Measurements from ENCODE around the gene CHRNB1.
A peak's percentile ranks its signal among the peaks of the same experiment; 100 is the strongest.
"Not testable (repeated sequence)": the region's sequence is repeated elsewhere in the genome, so short reads cannot be mapped to it uniquely, and the experiment has no call there.

The CHRNB1 gene

GRCh38 chr17:7476951-7477350 is 32.1 kb downstream of the CHRNB1 start:
- Histone ChIP-seq H3K27ac (ENCODE audit: insufficient read depth, low read length, poor library complexity, severe bottlenecking) (no peak overlapping the region), H3K4me1 (ENCODE audit: control insufficient read depth, insufficient read depth, low read length, poor library complexity, severe bottlenecking) (peaks cover 19% of the 10 kb centered on the region), H3K4me3 (ENCODE audit: insufficient read depth, low read depth, low read length, poor library complexity, severe bottlenecking) (no peak overlapping the region), H3K9me3 (ENCODE audit: control insufficient read depth, low read length) (no peaks in the 10 kb centered on the region), H3K36me3 (ENCODE audit: control insufficient read depth, insufficient read depth, low read length) (no peaks in the 10 kb centered on the region), H3K27me3 (replicated peaks; ENCODE audit: control insufficient read depth, insufficient read depth, low read length, poor library complexity, severe bottlenecking) (no peaks in the 10 kb centered on the region)
- no peak for DNase-seq

GRCh38 chr17:7477392-7478275 is 32.8 kb downstream of the CHRNB1 start:
- no peaks in the 10 kb centered on the region for H3K9me3 ChIP-seq (ENCODE audit: control insufficient read depth, low read length)
- H3K27ac ChIP-seq (ENCODE audit: insufficient read depth, low read length, poor library complexity, severe bottlenecking), result peak overlapping the region; percentile 99
- H3K27me3 ChIP-seq (replicated peaks; ENCODE audit: control insufficient read depth, insufficient read depth, low read length, poor library complexity, severe bottlenecking), result no peaks in the 10 kb centered on the region
- no peak for DNase-seq
- H3K4me1 ChIP-seq (ENCODE audit: control insufficient read depth, insufficient read depth, low read length, poor library complexity, severe bottlenecking), result peaks cover 20% of the 10 kb centered on the region
- no peaks in the 10 kb centered on the region for H3K36me3 ChIP-seq (ENCODE audit: control insufficient read depth, insufficient read depth, low read length)
- peak overlapping the region; percentile 98 for H3K4me3 ChIP-seq (ENCODE audit: insufficient read depth, low read depth, low read length, poor library complexity, severe bottlenecking)

GRCh38 chr17:7478276-7479212 is 33.7 kb downstream of the CHRNB1 start:
- peak; percentile 61 to 64 (median 64) for DNase-seq
- Histone ChIP-seq H3K9me3 (ENCODE audit: control insufficient read depth, low read length) (no peaks in the 10 kb centered on the region), H3K36me3 (ENCODE audit: control insufficient read depth, insufficient read depth, low read length) (no peaks in the 10 kb centered on the region), H3K4me3 (ENCODE audit: insufficient read depth, low read depth, low read length, poor library complexity, severe bottlenecking) (peak overlapping the region; percentile 98), H3K27ac (ENCODE audit: insufficient read depth, low read length, poor library complexity, severe bottlenecking) (peak overlapping the region; percentile 99), H3K27me3 (replicated peaks; ENCODE audit: control insufficient read depth, insufficient read depth, low read length, poor library complexity, severe bottlenecking) (no peaks in the 10 kb centered on the region), H3K4me1 (ENCODE audit: control insufficient read depth, insufficient read depth, low read length, poor library complexity, severe bottlenecking) (peaks cover 28% of the 10 kb centered on the region)

GRCh38 chr17:7479213-7480088 is 34.6 kb downstream of the CHRNB1 start, which contains the start of gene ZBTB4:
Gene ZBTB4, minus strand, starts transcription at chr17:7479631. Its CDS starts 12,830 bp downstream, at chr17:7466801.
- no peaks in the 10 kb centered on the region for H3K9me3 ChIP-seq (ENCODE audit: control insufficient read depth, low read length)
- H3K36me3 ChIP-seq (ENCODE audit: control insufficient read depth, insufficient read depth, low read length), result no peaks in the 10 kb centered on the region
- H3K27ac ChIP-seq (ENCODE audit: insufficient read depth, low read length, poor library complexity, severe bottlenecking), result peak within 1 kb of the TSS; percentile 99
- DNase-seq, result peak; percentile 59 to 63 (median 61)
- H3K4me3 ChIP-seq (ENCODE audit: insufficient read depth, low read depth, low read length, poor library complexity, severe bottlenecking), result peak within 1 kb of the TSS; percentile 98
- no peaks in the 10 kb centered on the region for H3K27me3 ChIP-seq (replicated peaks; ENCODE audit: control insufficient read depth, insufficient read depth, low read length, poor library complexity, severe bottlenecking)
- H3K4me1 ChIP-seq (ENCODE audit: control insufficient read depth, insufficient read depth, low read length, poor library complexity, severe bottlenecking), result peaks cover 28% of the 10 kb centered on the region

GRCh38 chr17:7480089-7480384 is 35.2 kb downstream of the CHRNB1 start:
- Histone ChIP-seq H3K27ac (ENCODE audit: insufficient read depth, low read length, poor library complexity, severe bottlenecking) (peak overlapping the region; percentile 99), H3K4me3 (ENCODE audit: insufficient read depth, low read depth, low read length, poor library complexity, severe bottlenecking) (peak overlapping the region; percentile 72), H3K9me3 (ENCODE audit: control insufficient read depth, low read length) (no peaks in the 10 kb centered on the region), H3K4me1 (ENCODE audit: control insufficient read depth, insufficient read depth, low read length, poor library complexity, severe bottlenecking) (peaks cover 32% of the 10 kb centered on the region), H3K27me3 (replicated peaks; ENCODE audit: control insufficient read depth, insufficient read depth, low read length, poor library complexity, severe bottlenecking) (no peaks in the 10 kb centered on the region), H3K36me3 (ENCODE audit: control insufficient read depth, insufficient read depth, low read length) (no peaks in the 10 kb centered on the region)
- DNase-seq, result no peak

- Histone ChIP-seq H3K4me1 (ENCODE audit: control insufficient read depth, insufficient read depth, low read length, poor library complexity, severe bottlenecking) (peaks cover 41% of the 10 kb centered on the region), H3K27ac (ENCODE audit: insufficient read depth, low read length, poor library complexity, severe bottlenecking) (peak within 1 kb of the TSS; percentile 99)
- not testable (repeated sequence) for H3K36me3 ChIP-seq (ENCODE audit: control insufficient read depth, insufficient read depth, low read length); H3K4me3 ChIP-seq (ENCODE audit: insufficient read depth, low read depth, low read length, poor library complexity, severe bottlenecking); H3K27me3 ChIP-seq (replicated peaks; ENCODE audit: control insufficient read depth, insufficient read depth, low read length, poor library complexity, severe bottlenecking); H3K9me3 ChIP-seq (ENCODE audit: control insufficient read depth, low read length); DNase-seq
These were observed 36.4 kb downstream of the CHRNB1 start, which contains the start of gene SLC35G6 for GRCh38 chr17:7481275-7481674. Gene SLC35G6, plus strand, starts transcription at chr17:7481446. Its CDS starts 71 bp downstream, at chr17:7481517.

- H3K4me3 ChIP-seq (ENCODE audit: insufficient read depth, low read depth, low read length, poor library complexity, severe bottlenecking); H3K27me3 ChIP-seq (replicated peaks; ENCODE audit: control insufficient read depth, insufficient read depth, low read length, poor library complexity, severe bottlenecking); H3K36me3 ChIP-seq (ENCODE audit: control insufficient read depth, insufficient read depth, low read length); H3K9me3 ChIP-seq (ENCODE audit: control insufficient read depth, low read length); DNase-seq: not testable (repeated sequence)
- H3K4me1 ChIP-seq (ENCODE audit: control insufficient read depth, insufficient read depth, low read length, poor library complexity, severe bottlenecking), result peaks cover 43% of the 10 kb centered on the region
- peak overlapping the region; percentile 99 for H3K27ac ChIP-seq (ENCODE audit: insufficient read depth, low read length, poor library complexity, severe bottlenecking)
These were observed 37.2 kb downstream of the CHRNB1 start for GRCh38 chr17:7481842-7482741.

GRCh38 chr17:7482742-7483088 is 37.9 kb downstream of the CHRNB1 start:
- not testable (repeated sequence) for H3K9me3 ChIP-seq (ENCODE audit: control insufficient read depth, low read length); H3K27me3 ChIP-seq (replicated peaks; ENCODE audit: control insufficient read depth, insufficient read depth, low read length, poor library complexity, severe bottlenecking); DNase-seq; H3K36me3 ChIP-seq (ENCODE audit: control insufficient read depth, insufficient read depth, low read length)
- peak overlapping the region; percentile 99 for H3K27ac ChIP-seq (ENCODE audit: insufficient read depth, low read length, poor library complexity, severe bottlenecking)
- peak overlapping the region; percentile 91 for H3K4me3 ChIP-seq (ENCODE audit: insufficient read depth, low read depth, low read length, poor library complexity, severe bottlenecking)
- peaks cover 47% of the 10 kb centered on the region for H3K4me1 ChIP-seq (ENCODE audit: control insufficient read depth, insufficient read depth, low read length, poor library complexity, severe bottlenecking)
